Esophagus squamous epithelium (tissue), 5 donors: ENCODE data around the gene ADGRF3. TPM values are rescaled to one million over a fixed set of nuclear protein-coding genes. Genes with fewer than 3 reads are reported as not detected.

ENCODE experiments used
- DNase-seq: peaks from one replicate; lab custom pipeline; 2025; lab: John Stamatoyannopoulos, UW
- H3K27ac ChIP-seq, 4 donors: fragments of 200-600 bp; sonication (generic); one replicate each; pipeline ENCODE4 v1.5.1; 2016 to 2019; ENCODE audit warnings: mild to moderate bottlenecking in 1 of 4
- H3K27me3 ChIP-seq, 4 donors: fragments of 200-600 bp; sonication (generic); 1 replicate in 3 of 4; 2 replicates in 1 of 4; pipeline versions ENCODE4 v1.5.1 to v1.6.0; 2017 to 2021; ENCODE audit warnings: antibody characterized with exemption in 1 of 4
- H3K36me3 ChIP-seq, 3 donors: fragments of 200-600 bp; sonication (generic); one replicate each; pipeline ENCODE4 v1.5.1; 2016 to 2019
- H3K4me1 ChIP-seq, 3 donors: fragments of 200-600 bp; sonication (generic); one replicate each; pipeline ENCODE4 v1.5.1; 2017 to 2019
- H3K4me3 ChIP-seq, 4 donors: fragments of 200-600 bp; sonication (generic); 1 replicate in 3 of 4; 2 replicates in 1 of 4; pipeline ENCODE4 v1.5.1; 2016 to 2019; ENCODE audit warnings: mild to moderate bottlenecking in 2 of 4, moderate library complexity in 1 of 4
- H3K9me3 ChIP-seq, 3 donors: fragments of 200-600 bp; sonication (generic); one replicate each; pipeline ENCODE4 v1.5.1; 2016 to 2019
- POLR2A ChIP-seq, 4 donors: fragments of 450-650 bp; IDR thresholded peaks; one replicate each; pipeline ENCODE4 v1.6.1; 2017; ENCODE audit warnings: antibody characterized with exemption in 4 of 4, mild to moderate bottlenecking in 4 of 4, moderate library complexity in 3 of 4
- WGBS, 2 donors: methylation state at CpG; one replicate each; pipeline ENCODE4 v1.1.5; 2018; 5-methylcytosine and 5-hydroxymethylcytosine counted together
- intact Hi-C: fragments of 100-400 bp; cut with DNase I; formaldehyde crosslinking; loops from one replicate; pipeline ENCODE4 v1.15.0; 2022
- total RNA-seq, 4 donors: library from RNA; depleted of rRNA; stranded (reverse); fragments of >200 nt; gene quantifications; one replicate each; pipeline ENCODE4 v1.1.0, GENCODE V29; 2016
- TF ChIP-seq, protein P1 (sequence below), 6 experiments: fragments of 450-650 bp in 4 of 6; fragments of 200-600 bp in 2 of 6; sonication (generic) in 2 of 6; IDR thresholded peaks; one replicate each; pipeline ENCODE4 v1.5.1; 2016 to 2019; ENCODE audit warnings: antibody characterized with exemption in 6 of 6, mild to moderate bottlenecking in 4 of 6, moderate library complexity in 4 of 6
- donor health status: DM: yes; HTN: yes; CAD: no.

The ADGRF3 gene
- total RNA-seq, 4 donors from 2014 or later, result 0.41 TPM; not detected in 3

DNA sequence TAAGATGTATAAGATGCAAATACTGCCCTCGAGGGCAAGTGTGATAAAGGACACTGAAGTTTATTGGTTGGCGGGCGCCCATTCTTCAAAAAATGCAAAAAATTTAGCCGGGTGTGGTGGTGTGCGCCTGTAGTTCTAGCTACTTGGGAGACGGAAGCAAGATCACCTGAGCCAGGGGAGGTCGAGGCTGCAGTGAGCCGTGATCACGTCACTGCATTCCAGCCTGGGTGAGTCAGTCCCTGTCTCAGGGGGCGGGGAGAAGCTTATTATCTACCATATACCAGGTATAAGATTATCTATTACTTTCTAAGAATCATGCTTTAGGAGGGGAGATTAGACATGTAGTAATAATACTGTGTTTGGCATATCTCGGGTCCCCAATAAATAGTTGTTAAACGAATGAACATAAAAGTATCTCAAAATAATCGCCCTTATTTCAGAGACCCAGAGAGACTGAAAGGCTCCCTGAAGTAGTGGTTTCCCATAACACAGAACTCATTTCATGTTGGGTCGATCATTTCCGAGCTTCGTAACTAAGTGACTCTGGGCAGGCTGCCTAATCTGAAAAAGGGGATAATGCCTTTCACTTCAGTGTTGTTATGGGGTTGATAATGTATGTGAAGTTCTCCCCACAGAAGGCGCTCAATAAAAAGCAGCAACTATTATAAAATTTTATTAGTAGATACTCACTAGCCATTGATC lies 1.9 kb downstream of the ADGRF3 start:
- intact Hi-C loops, result no loop called here
- no peak for DNase-seq
- H3K9me3 ChIP-seq, result no peaks in the 10 kb centered on the region
- H3K27me3 ChIP-seq, result no peaks in the 10 kb centered on the region
- no peaks in the 10 kb centered on the region for H3K36me3 ChIP-seq
- no peak for TF ChIP-seq POLR2A (IDR thresholded peaks at IDR 0.05)
- TF ChIP-seq, protein P1, sequence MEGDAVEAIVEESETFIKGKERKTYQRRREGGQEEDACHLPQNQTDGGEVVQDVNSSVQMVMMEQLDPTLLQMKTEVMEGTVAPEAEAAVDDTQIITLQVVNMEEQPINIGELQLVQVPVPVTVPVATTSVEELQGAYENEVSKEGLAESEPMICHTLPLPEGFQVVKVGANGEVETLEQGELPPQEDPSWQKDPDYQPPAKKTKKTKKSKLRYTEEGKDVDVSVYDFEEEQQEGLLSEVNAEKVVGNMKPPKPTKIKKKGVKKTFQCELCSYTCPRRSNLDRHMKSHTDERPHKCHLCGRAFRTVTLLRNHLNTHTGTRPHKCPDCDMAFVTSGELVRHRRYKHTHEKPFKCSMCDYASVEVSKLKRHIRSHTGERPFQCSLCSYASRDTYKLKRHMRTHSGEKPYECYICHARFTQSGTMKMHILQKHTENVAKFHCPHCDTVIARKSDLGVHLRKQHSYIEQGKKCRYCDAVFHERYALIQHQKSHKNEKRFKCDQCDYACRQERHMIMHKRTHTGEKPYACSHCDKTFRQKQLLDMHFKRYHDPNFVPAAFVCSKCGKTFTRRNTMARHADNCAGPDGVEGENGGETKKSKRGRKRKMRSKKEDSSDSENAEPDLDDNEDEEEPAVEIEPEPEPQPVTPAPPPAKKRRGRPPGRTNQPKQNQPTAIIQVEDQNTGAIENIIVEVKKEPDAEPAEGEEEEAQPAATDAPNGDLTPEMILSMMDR (IDR thresholded peaks at IDR 0.05), result no peak
- peak overlapping the region; percentile 87 to 98 (median 96) for H3K4me3 ChIP-seq
- peaks cover 14 to 49% (median 16%) of the 10 kb centered on the region in 3 donors for H3K4me1 ChIP-seq
- H3K27ac ChIP-seq, result peak overlapping the region; percentile 92 to 98 (median 98)
- 40 to 44% methylated on average over 17 of the region's 17 CpGs for WGBS, 2 donors

DNA sequence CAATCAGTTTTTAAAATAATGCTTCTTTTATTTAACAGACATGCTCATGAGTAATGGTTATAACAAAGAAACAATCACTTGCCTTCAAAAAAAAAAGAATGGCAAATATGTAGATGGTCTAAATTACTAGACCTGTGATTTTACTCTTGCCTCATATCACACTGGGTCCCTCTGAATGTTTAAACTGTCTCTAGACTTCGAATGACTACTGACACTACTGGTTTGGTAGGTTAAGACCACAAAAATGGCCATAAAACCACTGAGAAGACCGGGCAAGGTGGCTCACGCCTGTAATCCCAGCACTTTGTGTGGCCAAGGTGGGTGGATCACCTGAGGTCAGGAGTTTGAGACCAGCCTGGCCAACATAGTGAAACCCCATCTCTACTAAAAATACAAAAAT lies 5.8 kb downstream of the ADGRF3 start:
- peaks cover 5 to 22% (median 10%) of the 10 kb centered on the region in 3 donors for H3K4me1 ChIP-seq
- H3K27ac ChIP-seq, result no peak overlapping the region
- TF ChIP-seq POLR2A (IDR thresholded peaks at IDR 0.05), result no peak
- TF ChIP-seq, protein P1 (IDR thresholded peaks at IDR 0.05), result no peak
- intact Hi-C loops, result no loop called here
- H3K27me3 ChIP-seq, result no peaks in the 10 kb centered on the region
- 61 to 91% methylated on average over 3 of the region's 3 CpGs for WGBS, 2 donors
- no peak overlapping the region for H3K4me3 ChIP-seq
- H3K36me3 ChIP-seq, result no peaks in the 10 kb centered on the region
- DNase-seq, result no peak
- H3K9me3 ChIP-seq, result no peaks in the 10 kb centered on the region

DNA sequence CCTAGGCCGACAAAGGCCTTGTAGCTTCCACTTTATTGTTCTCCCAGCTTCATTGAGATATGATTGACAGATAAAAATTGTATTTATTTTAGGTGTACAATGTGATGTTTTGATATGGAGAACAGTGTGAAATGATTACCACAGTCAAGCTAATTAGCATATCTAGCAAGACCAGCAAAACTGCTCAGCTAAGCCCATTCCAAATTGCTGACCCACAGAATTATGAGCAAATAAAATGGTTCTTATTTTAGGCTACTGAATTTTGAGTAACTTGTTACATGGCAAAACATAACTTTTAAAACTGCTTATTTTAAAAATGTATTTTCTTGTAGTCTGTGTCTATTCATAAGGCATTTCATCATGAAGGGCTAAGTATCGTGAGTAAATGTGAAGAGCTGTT lies 9.3 kb downstream of the ADGRF3 start:
- Histone ChIP-seq H3K9me3 (no peaks in the 10 kb centered on the region), H3K27ac (no peak overlapping the region), H3K4me3 (no peak overlapping the region), H3K36me3 (no peaks in the 10 kb centered on the region), H3K4me1 (no peaks in the 10 kb centered on the region), H3K27me3 (no peaks in the 10 kb centered on the region)
- no peak for TF ChIP-seq POLR2A (IDR thresholded peaks at IDR 0.05)
- TF ChIP-seq, protein P1 (IDR thresholded peaks at IDR 0.05), result no peak
- intact Hi-C loops, result no loop called here
- DNase-seq, result no peak
- WGBS, 2 donors, result 91 to 92% methylated on average over 2 of the region's 2 CpGs

DNA sequence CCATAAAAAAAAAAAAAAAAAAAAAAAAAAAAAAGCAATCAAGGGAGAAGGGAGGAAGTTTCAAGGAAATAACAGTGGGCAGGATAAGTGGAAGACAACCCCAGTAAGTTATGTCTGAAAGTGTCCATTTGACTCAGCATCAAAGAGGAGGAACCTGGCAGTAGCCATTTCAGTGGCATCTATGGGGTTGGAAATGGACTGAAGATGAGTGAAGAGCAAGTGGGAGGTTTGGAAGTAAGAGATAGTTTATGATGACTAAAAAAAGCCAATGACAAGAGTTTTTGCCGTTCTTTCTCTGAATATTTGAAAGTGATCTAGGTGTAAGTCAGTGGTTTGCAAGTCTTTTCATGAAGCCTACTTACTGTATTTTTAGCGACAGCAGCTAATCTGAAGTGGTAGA lies 9.9 kb downstream of the ADGRF3 start:
- H3K27me3 ChIP-seq, result no peaks in the 10 kb centered on the region
- H3K36me3 ChIP-seq, result no peaks in the 10 kb centered on the region
- H3K4me1 ChIP-seq, result no peaks in the 10 kb centered on the region
- intact Hi-C loops, result no loop called here
- WGBS, 2 donors, result 82 to 97% methylated on average over 2 of the region's 2 CpGs
- no peak for TF ChIP-seq POLR2A (IDR thresholded peaks at IDR 0.05)
- TF ChIP-seq, protein P1 (IDR thresholded peaks at IDR 0.05), result no peak
- no peak for DNase-seq
- H3K4me3 ChIP-seq, result no peak overlapping the region
- no peak overlapping the region for H3K27ac ChIP-seq
- H3K9me3 ChIP-seq, result no peaks in the 10 kb centered on the region

DNA sequence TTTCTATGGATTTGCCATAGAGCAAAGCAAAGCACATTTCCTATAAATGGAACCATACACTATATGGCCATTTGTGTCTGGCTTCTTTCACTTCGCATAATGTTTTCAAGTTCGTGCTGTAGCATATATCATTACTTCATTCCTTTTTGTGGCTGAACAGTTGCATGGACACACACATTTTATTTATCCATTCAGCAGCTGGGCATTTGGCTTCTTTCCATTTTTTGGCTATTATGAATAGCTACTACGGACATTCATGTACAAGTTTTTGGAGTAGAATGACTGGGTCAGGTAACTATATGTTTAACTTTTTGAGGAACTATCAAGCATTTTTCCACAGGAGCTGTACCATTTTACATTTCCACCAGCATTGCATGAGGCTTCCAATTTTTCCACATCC lies 11.4 kb downstream of the ADGRF3 start:
- Histone ChIP-seq H3K27ac (no peak overlapping the region), H3K36me3 (no peaks in the 10 kb centered on the region), H3K4me1 (peaks cover 0 to 2% (median 0%) of the 10 kb centered on the region in 3 donors), H3K27me3 (no peaks in the 10 kb centered on the region), H3K9me3 (no peaks in the 10 kb centered on the region), H3K4me3 (no peak overlapping the region)
- intact Hi-C loops, result no loop called here
- DNase-seq, result no peak
- TF ChIP-seq, protein P1 (IDR thresholded peaks at IDR 0.05), result no peak
- TF ChIP-seq POLR2A (IDR thresholded peaks at IDR 0.05), result no peak
- WGBS, 2 donors, result 50 to 73% methylated on average over 3 of the region's 3 CpGs
